ENCODE data around the gene TPGS1. TPM values are rescaled to one million over a fixed set of nuclear protein-coding genes. Genes with fewer than 3 reads are reported as not detected.

TPGS1 gene
- total RNA-seq (67.1 and 71.1 TPM in 2 replicates), polyA plus RNA-seq (55.8 and 56.2 TPM in 2 replicates)

GRCh38 chr19:507286-508203 lies at the start of gene TPGS1:
Gene TPGS1, plus strand, starts transcription at chr19:507497. Its CDS starts 10 bp downstream, at chr19:507507.
- H3K36me3 ChIP-seq, result no peaks in the 10 kb centered on the region
- DNase-seq (ENCODE audit: low read depth in 1 of 2, low spot score in 1 of 2), result peak; percentile 86 to 100
- no peak for TF ChIP-seq CTCF (IDR thresholded peaks at IDR 0.05; ENCODE audit: low read depth, low read length)
- H3K4me1 ChIP-seq (ENCODE audit: low read depth), result peaks cover 11% of the 10 kb centered on the region
- peak within 1 kb of the TSS; percentile 89 for H3K27ac ChIP-seq
- no peaks in the 10 kb centered on the region for H3K9me3 ChIP-seq (ENCODE audit: low read depth)
- H3K4me3 ChIP-seq, result peak within 1 kb of the TSS; percentile 83
- no peaks in the 10 kb centered on the region for H3K27me3 ChIP-seq

GRCh38 chr19:457636-458035 lies 49.7 kb upstream of the TPGS1 start:
- no peak for TF ChIP-seq CTCF (IDR thresholded peaks at IDR 0.05; ENCODE audit: low read depth, low read length)
- no peaks in the 10 kb centered on the region for H3K4me1 ChIP-seq (ENCODE audit: low read depth)

GRCh38 chr19:458091-459042 lies 48.9 kb upstream of the TPGS1 start:
- Histone ChIP-seq H3K4me1 (ENCODE audit: low read depth) (no peaks in the 10 kb centered on the region), H3K9me3 (ENCODE audit: low read depth) (no peaks in the 10 kb centered on the region), H3K27ac (no peak overlapping the region), H3K27me3 (peaks cover 10% of the 10 kb centered on the region), H3K4me3 (no peak overlapping the region), H3K36me3 (no peaks in the 10 kb centered on the region)
- no peak for TF ChIP-seq CTCF (IDR thresholded peaks at IDR 0.05; ENCODE audit: low read depth, low read length)
- DNase-seq (ENCODE audit: low read depth in 1 of 2, low spot score in 1 of 2), result no peak

More at GRCh38 chr19:457636-458035, 49.7 kb upstream of the TPGS1 start:
- Histone ChIP-seq H3K27ac (no peak overlapping the region), H3K4me3 (no peak overlapping the region), H3K9me3 (ENCODE audit: low read depth) (no peaks in the 10 kb centered on the region), H3K27me3 (peaks cover 10% of the 10 kb centered on the region), H3K36me3 (no peaks in the 10 kb centered on the region)
- DNase-seq (ENCODE audit: low read depth in 1 of 2, low spot score in 1 of 2), result no peak

- no peaks in the 10 kb centered on the region for H3K36me3 ChIP-seq
- no peaks in the 10 kb centered on the region for H3K4me1 ChIP-seq (ENCODE audit: low read depth)
- peaks cover 10% of the 10 kb centered on the region for H3K27me3 ChIP-seq
- no peaks in the 10 kb centered on the region for H3K9me3 ChIP-seq (ENCODE audit: low read depth)
- TF ChIP-seq CTCF (IDR thresholded peaks at IDR 0.05; ENCODE audit: low read depth, low read length), result no peak
- peak; percentile 30 to 79 for DNase-seq (ENCODE audit: low read depth in 1 of 2, low spot score in 1 of 2)
- peak overlapping the region; percentile 65 for H3K4me3 ChIP-seq
- peak overlapping the region; percentile 73 for H3K27ac ChIP-seq
Observed at GRCh38 chr19:459724-460511, 47.4 kb upstream of the TPGS1 start.

Measured in cardiac muscle cell (in vitro differentiated cells and primary cell).